ENCODE measurements around the gene TMEM150A. TPM values are rescaled to one million over a fixed set of nuclear protein-coding genes. Genes with fewer than 3 reads are reported as not detected.
A peak's percentile ranks its signal among the peaks of the same experiment; 100 is the strongest.
"Not testable (repeated sequence)": the region's sequence is repeated elsewhere in the genome, so short reads cannot be mapped to it uniquely, and the experiment has no call there.

TMEM150A gene
- total RNA-seq, 2 experiments from 2014 or later: 5.3 to 7.0 TPM

GRCh38 chr2:85561280-85562212 is 41.0 kb downstream of the TMEM150A start, which contains the start of gene GGCX:
Gene GGCX (minus strand): TSS chr2:85561493. CDS start chr2:85561428, 65 bp downstream.
- peak within 1 kb of the TSS; percentile 95 for H3K27ac Mint-ChIP-seq
- POLR2A ChIA-PET: interaction anchor here (0.7 to 4.1 kb wide), 20 partner anchors 8 to 242 kb away, joined by 3 to 30 read pairs (median 4); partner anchors contain the start of genes C2orf68, MAT2A, RNF181 and SH2D6
- no peaks in the 10 kb centered on the region for H3K9me3 Mint-ChIP-seq
- H3K36me3 Mint-ChIP-seq: peaks cover 5% of the 10 kb centered on the region
- peaks cover 24% of the 10 kb centered on the region for H3K4me1 Mint-ChIP-seq
- H3K4me3 Mint-ChIP-seq: peak within 1 kb of the TSS; percentile 97
- H3K27me3 Mint-ChIP-seq: no peaks in the 10 kb centered on the region
- DNase-seq (peak; percentile 89), ATAC-seq (ENCODE audit: low read depth) (peak; percentile 95)

DNA sequence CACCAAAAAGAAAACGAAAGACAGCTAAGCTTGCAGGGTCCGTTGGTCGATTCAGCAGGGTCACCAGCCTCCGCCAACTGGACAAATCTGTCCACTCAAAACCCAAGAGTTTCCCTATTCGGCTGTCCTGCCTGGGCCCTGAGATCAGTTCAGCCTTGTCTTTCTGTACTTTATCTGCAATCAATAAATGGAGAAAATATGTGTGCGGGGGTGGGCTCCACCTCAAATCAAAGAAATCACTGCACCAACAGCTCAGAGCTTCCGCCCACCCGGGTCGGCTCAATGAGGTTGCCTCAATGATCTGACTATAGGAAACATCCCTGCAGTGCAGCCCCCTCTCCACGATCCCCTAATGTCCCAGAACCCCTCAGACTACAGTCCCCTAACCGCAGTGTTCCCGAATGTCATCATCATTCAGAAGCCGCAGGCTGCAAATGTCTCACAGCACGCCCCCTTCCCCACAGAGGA is 41.7 kb downstream of the TMEM150A start:
- Mint-ChIP-seq H3K27me3 (no peaks in the 10 kb centered on the region), H3K9me3 (no peaks in the 10 kb centered on the region), H3K27ac (peak overlapping the region; percentile 95), H3K4me3 (peak overlapping the region; percentile 97), H3K36me3 (peaks cover 5% of the 10 kb centered on the region), H3K4me1 (peaks cover 24% of the 10 kb centered on the region)
- POLR2A ChIA-PET: interaction anchor here (0.7 to 4.1 kb wide), 11 partner anchors 9 to 142 kb away, joined by 3 to 30 read pairs (median 8); partner anchors contain the start of genes MAT2A, RNF181, SH2D6 and VAMP8
- no peak for DNase-seq
- peak; percentile 25 for ATAC-seq (ENCODE audit: low read depth)

DNA sequence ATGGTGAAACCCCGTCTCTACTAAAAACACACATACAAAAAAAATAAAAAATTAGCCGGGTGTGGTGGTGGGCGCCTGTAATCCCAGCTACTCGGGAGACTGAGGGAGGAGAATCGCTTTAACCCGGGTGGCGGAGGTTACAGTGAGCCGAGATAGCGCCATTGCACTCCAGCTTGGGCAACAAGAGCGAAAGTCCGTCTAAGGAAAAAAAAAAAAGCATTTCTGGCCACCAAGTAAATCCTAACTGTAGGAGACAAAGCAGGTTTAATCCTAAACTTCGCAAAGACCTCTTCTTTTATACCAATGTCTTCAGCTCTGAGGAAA is 42.1 kb downstream of the TMEM150A start:
- H3K27me3 Mint-ChIP-seq; DNase-seq; H3K9me3 Mint-ChIP-seq; ATAC-seq (ENCODE audit: low read depth); H3K36me3 Mint-ChIP-seq: not testable (repeated sequence)
- POLR2A ChIA-PET: interaction anchor here (0.7 to 4.1 kb wide), 9 partner anchors 9 to 205 kb away, joined by 3 to 30 read pairs (median 15); partner anchors contain the start of genes ELMOD3, MAT2A, RNF181 and SH2D6
- peak overlapping the region; percentile 95 for H3K27ac Mint-ChIP-seq
- peaks cover 24% of the 10 kb centered on the region for H3K4me1 Mint-ChIP-seq
- peak overlapping the region; percentile 97 for H3K4me3 Mint-ChIP-seq

DNA sequence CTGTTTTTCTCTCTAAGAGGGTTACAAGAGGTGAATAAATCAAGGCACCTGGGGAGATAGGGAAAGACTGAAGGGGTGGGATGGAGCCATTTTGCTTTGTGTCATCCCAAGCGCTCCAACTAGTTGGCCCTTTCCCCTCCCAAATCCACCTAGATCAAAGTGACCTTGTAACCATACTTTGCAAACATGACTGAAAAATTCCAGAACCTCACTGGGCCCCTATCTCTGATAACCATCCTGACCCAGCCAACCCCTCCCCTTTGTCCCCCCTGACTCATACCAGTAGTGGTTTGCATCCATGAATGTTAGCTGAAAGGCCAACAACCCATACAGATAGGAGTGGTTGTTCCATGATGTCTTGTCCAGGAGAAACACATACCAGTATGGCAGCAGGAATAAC is 44.3 kb downstream of the TMEM150A start:
- Mint-ChIP-seq H3K4me3 (no peak overlapping the region), H3K27ac (no peak overlapping the region)

GRCh38 chr2:85557130-85557529 is 45.4 kb downstream of the TMEM150A start:
- Mint-ChIP-seq H3K4me3 (no peak overlapping the region), H3K36me3 (peaks cover 5% of the 10 kb centered on the region), H3K27ac (no peak overlapping the region), H3K4me1 (peaks cover 16% of the 10 kb centered on the region), H3K27me3 (no peaks in the 10 kb centered on the region), H3K9me3 (no peaks in the 10 kb centered on the region)
- no peak for DNase-seq
- no peak for ATAC-seq (ENCODE audit: low read depth)
- POLR2A ChIA-PET: interaction anchor here (0.7 to 2.0 kb wide), 6 partner anchors 11 to 143 kb away, joined by 3 to 10 read pairs (median 4); partner anchors contain the start of genes MAT2A, RNF181 and SH2D6

More for the DNA sequence above, 44.3 kb downstream of the TMEM150A start:
- POLR2A ChIA-PET: interaction anchor here (3.7 kb wide), 1 partner anchor 19 kb away, joined by 24 read pairs; the partner anchor contains the start of gene MAT2A
- ATAC-seq (ENCODE audit: low read depth) (no peak), DNase-seq (no peak)
- Mint-ChIP-seq H3K36me3 (peaks cover 5% of the 10 kb centered on the region), H3K27me3 (no peaks in the 10 kb centered on the region), H3K9me3 (no peaks in the 10 kb centered on the region), H3K4me1 (peaks cover 17% of the 10 kb centered on the region)

DNA sequence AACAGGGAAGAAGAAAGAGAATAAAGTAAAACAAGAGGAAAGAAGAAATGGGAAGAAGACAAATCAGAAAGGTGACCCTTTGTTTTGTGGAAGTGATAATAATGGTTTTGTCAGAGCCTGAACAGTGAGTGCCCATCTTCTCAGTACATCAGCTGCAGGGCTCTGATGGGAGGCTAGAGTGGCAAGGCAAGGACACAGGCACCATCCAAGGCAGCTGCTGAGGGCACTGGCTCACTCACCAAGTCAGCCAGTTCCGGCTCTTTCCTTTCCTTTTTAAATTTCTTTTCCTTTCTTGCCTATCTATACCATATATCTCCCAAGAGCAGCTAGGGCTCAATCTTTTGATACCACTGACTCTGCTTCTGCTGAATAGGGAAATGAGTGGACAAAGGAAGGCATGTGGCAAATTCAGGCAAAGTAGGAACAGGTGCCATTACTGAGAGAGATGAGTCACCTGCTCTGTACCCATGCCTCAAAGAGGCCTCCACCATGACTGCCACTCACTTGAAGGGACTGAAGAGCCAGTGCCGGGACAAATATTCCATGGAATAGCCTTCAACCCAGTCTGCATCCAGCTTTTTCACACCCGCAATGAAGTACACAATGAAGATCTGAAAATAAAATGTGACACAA is 47.4 kb downstream of the TMEM150A start:
- no peaks in the 10 kb centered on the region for H3K9me3 Mint-ChIP-seq
- ATAC-seq (ENCODE audit: low read depth) (no peak), DNase-seq (no peak)
- no peaks in the 10 kb centered on the region for H3K27me3 Mint-ChIP-seq
- H3K27ac Mint-ChIP-seq: no peak overlapping the region
- H3K36me3 Mint-ChIP-seq: peaks cover 11% of the 10 kb centered on the region
- H3K4me3 Mint-ChIP-seq: no peak overlapping the region
- H3K4me1 Mint-ChIP-seq: peaks cover 15% of the 10 kb centered on the region
- POLR2A ChIA-PET: interaction anchor here (2.0 kb wide), 1 partner anchor 136 kb away, joined by 10 read pairs; the partner anchor contains the start of gene SH2D6

DNA sequence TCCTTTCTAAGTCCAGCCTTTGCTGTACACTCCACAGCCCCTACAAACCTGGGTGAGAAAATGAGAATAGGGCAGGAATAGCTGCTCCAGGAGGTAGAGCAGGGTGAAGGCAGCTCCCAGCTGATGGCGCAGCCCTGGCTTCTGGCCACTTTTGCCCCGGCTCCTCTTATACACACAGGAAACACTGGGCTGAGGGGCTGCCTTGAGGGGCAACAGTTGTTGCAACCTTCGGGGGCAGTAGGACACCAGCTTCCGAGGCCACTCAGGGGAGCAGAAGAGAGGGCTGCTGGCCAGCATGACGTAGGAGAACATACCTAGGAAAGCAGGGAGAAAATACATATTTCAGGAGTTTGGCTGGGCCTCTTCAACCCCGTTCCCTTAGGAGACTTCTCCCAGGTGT is 49.3 kb downstream of the TMEM150A start:
- H3K36me3 Mint-ChIP-seq: peaks cover 10% of the 10 kb centered on the region
- ATAC-seq (ENCODE audit: low read depth): no peak
- no peak for DNase-seq
- POLR2A ChIA-PET: interaction anchor here (0.6 to 6.3 kb wide), 3 partner anchors 11 to 133 kb away, joined by 3 to 67 read pairs (median 6); partner anchors contain the start of genes MAT2A and SH2D6
- H3K27ac Mint-ChIP-seq: no peak overlapping the region
- no peaks in the 10 kb centered on the region for H3K9me3 Mint-ChIP-seq
- H3K4me1 Mint-ChIP-seq: peaks cover 8% of the 10 kb centered on the region
- H3K27me3 Mint-ChIP-seq: no peaks in the 10 kb centered on the region
- no peak overlapping the region for H3K4me3 Mint-ChIP-seq

DNA sequence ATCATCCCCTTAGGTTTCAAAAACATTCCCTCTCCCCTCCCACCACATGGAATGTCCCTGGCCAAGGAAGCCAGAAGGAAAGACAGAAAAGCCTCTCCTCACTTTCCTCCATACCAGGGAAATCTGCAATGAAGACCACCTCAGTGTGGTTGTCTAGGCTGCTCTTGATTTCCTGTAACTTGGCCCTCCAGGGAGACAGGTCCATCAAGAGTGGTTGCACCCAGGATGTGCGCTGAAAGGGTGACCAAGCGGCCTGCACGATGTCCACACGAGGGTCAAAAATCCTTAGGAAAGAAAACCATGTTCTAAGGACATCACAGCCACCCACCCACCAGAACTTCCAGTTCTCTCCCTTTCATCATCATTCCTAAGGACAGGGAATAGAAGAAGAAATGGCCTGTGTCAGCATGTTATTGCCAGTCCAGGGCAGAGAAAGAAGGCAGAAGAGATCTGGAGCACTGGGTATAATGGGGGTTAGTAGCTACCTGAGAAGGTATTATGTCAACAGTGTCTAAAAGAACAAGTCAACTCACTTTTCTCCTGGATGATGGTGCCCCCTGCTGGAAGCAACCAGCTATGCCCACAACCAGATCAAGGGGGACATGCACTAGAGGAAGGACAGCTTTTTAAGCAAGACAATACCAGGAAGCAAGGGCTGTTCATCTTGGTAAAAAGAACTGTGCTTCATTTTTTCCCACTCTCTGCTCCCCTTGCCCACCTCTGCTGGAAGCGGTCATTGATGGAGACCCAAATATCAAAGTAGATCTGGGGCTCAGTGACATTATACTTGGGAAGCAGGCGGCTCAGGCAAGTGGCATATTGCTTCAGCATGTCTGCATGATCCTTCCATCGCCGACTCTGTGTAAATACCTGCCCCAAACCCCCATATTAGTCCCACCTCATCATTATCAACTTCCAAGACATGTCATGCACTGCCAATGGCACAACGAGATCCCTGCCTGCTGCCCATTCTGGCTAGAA is 50.5 kb downstream of the TMEM150A start:
- Mint-ChIP-seq H3K36me3 (peaks cover 11% of the 10 kb centered on the region), H3K9me3 (no peaks in the 10 kb centered on the region), H3K27me3 (no peaks in the 10 kb centered on the region), H3K27ac (peak overlapping the region; percentile 56), H3K4me3 (no peak overlapping the region), H3K4me1 (peaks cover 8% of the 10 kb centered on the region)
- DNase-seq (peak; percentile 81), ATAC-seq (ENCODE audit: low read depth) (peak; percentile 90)
- POLR2A ChIA-PET: interaction anchor here (0.5 to 6.3 kb wide), 11 partner anchors 9 to 225 kb away, joined by 3 to 67 read pairs (median 6); partner anchors contain the start of genes GGCX, MAT2A, RNF181 and SH2D6

GRCh38 chr2:85550486-85550885 is 52.0 kb downstream of the TMEM150A start:
- ATAC-seq (ENCODE audit: low read depth) (no peak), DNase-seq (no peak)
- Mint-ChIP-seq H3K27me3 (no peaks in the 10 kb centered on the region), H3K27ac (no peak overlapping the region), H3K36me3 (peaks cover 11% of the 10 kb centered on the region), H3K9me3 (no peaks in the 10 kb centered on the region), H3K4me1 (peaks cover 8% of the 10 kb centered on the region), H3K4me3 (no peak overlapping the region)
- POLR2A ChIA-PET: interaction anchor here (3.0 to 6.3 kb wide), 3 partner anchors 11 to 130 kb away, joined by 18 to 67 read pairs (median 39); partner anchors contain the start of genes GGCX, MAT2A and SH2D6

- Mint-ChIP-seq H3K4me1 (peaks cover 8% of the 10 kb centered on the region), H3K4me3 (no peak overlapping the region), H3K27me3 (no peaks in the 10 kb centered on the region), H3K36me3 (peaks cover 12% of the 10 kb centered on the region), H3K27ac (peak overlapping the region; percentile 51), H3K9me3 (no peaks in the 10 kb centered on the region)
- DNase-seq: no peak
- ATAC-seq (ENCODE audit: low read depth): no peak
- POLR2A ChIA-PET: interaction anchor here (0.6 to 6.3 kb wide), 4 partner anchors 11 to 130 kb away, joined by 3 to 67 read pairs (median 28); partner anchors contain the start of genes C2orf68, GGCX, MAT2A and SH2D6
Measured at GRCh38 chr2:85549826-85550225, 52.7 kb downstream of the TMEM150A start.

DNA sequence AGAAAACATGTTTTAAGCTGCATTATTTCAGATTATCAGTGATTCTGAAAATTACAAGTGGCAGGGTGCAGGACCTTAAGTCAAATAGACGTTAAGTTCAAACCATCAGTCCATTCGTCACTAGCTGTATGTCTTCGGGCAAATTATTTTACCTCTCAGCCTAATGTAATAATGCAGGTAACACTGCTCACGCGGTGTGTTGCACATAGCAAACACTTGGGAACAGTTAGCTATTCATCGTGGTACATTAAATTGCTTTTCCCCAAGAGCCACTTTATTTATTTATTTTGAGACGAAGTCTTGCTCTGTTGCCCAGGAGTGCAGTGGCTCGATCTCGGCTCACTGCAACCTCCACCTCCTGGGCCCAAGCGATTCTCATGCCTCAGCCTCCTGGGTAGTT is 53.4 kb downstream of the TMEM150A start:
- ATAC-seq (ENCODE audit: low read depth): no peak
- Mint-ChIP-seq H3K4me1 (peaks cover 8% of the 10 kb centered on the region), H3K27ac (no peak overlapping the region), H3K36me3 (peaks cover 15% of the 10 kb centered on the region), H3K27me3 (no peaks in the 10 kb centered on the region), H3K9me3 (no peaks in the 10 kb centered on the region), H3K4me3 (no peak overlapping the region)
- no peak for DNase-seq
- POLR2A ChIA-PET: interaction anchor here (0.6 to 6.3 kb wide), 8 partner anchors 11 to 223 kb away, joined by 3 to 67 read pairs (median 3); partner anchors contain the start of genes C2orf68, MAT2A and SH2D6

- H3K27ac Mint-ChIP-seq: no peak overlapping the region
- H3K27me3 Mint-ChIP-seq: no peaks in the 10 kb centered on the region
- H3K4me1 Mint-ChIP-seq: peaks cover 11% of the 10 kb centered on the region
- no peak for ATAC-seq (ENCODE audit: low read depth)
- H3K4me3 Mint-ChIP-seq: no peak overlapping the region
- DNase-seq: no peak
- H3K9me3 Mint-ChIP-seq: no peaks in the 10 kb centered on the region
- POLR2A ChIA-PET: interaction anchor here (0.6 to 6.3 kb wide), 7 partner anchors 10 to 222 kb away, joined by 3 to 67 read pairs (median 3); partner anchors contain the start of genes MAT2A and SH2D6
- H3K36me3 Mint-ChIP-seq: peaks cover 20% of the 10 kb centered on the region
Measured at GRCh38 chr2:85548608-85548900, 53.9 kb downstream of the TMEM150A start.
